DND-41 (cell line): ENCODE data around the gene SINHCAF.

Experiments
- ATAC-seq: fragments of 200-7000 bp; cut with Tn5 transposase; 3 replicates; pipeline ENCODE4 v1.9.1; 2021; ENCODE audit warnings: low read depth; ENCODE audit not compliant: insufficient read depth
- DNase-seq: peaks from one replicate; pipeline ENCODE4 v3.0.0-alpha.2; 2020
- H2AFZ ChIP-seq: 2 replicates; pipeline ENCODE4 v1.6.0; 2012; ENCODE audit warnings: low read depth, low read length
- H3K27ac ChIP-seq: 2 replicates; pipeline ENCODE4 v1.5.1; 2012; ENCODE audit warnings: low read length, inconsistent platforms
- H3K27me3 ChIP-seq: fragments of 200-600 bp; sonication (generic); 2 replicates; pipeline ENCODE4 v1.6.0; 2012; ENCODE audit warnings: low read length, mild to moderate bottlenecking, inconsistent platforms; ENCODE audit not compliant: insufficient read depth, poor library complexity
- H3K36me3 ChIP-seq: 2 replicates; pipeline ENCODE4 v1.5.1; 2012; ENCODE audit warnings: low read length, inconsistent platforms; ENCODE audit not compliant: insufficient read depth
- H3K4me1 ChIP-seq: 2 replicates; pipeline ENCODE4 v1.5.1; 2012; ENCODE audit warnings: mild to moderate bottlenecking, low read length; ENCODE audit not compliant: insufficient read depth
- H3K4me2 ChIP-seq: 2 replicates; pipeline ENCODE4 v1.6.0; 2012; ENCODE audit warnings: mild to moderate bottlenecking, moderate library complexity, low read length, inconsistent platforms; ENCODE audit not compliant: insufficient read depth
- H3K4me3 ChIP-seq, 2 experiments: fragments of 200-600 bp in 1 of 2; shearing (Covaris generic) in 1 of 2; 2 replicates each; pipeline ENCODE4 v1.5.1; 2012 to 2016; ENCODE audit warnings: inconsistent platforms in 2 of 2, low read length in 2 of 2, mild to moderate bottlenecking in 2 of 2, low read depth in 1 of 2, moderate library complexity in 1 of 2
- H3K79me2 ChIP-seq: 2 replicates; pipeline ENCODE4 v1.6.0; 2012; ENCODE audit warnings: low read length, inconsistent platforms; ENCODE audit not compliant: insufficient read depth
- H3K9ac ChIP-seq: 2 replicates; pipeline ENCODE4 v1.6.0; 2012; ENCODE audit warnings: low read depth, mild to moderate bottlenecking, inconsistent platforms, low read length, moderate library complexity
- H3K9me3 ChIP-seq: 2 replicates; pipeline ENCODE4 v1.5.1; 2012; ENCODE audit warnings: low read length, moderate library complexity, mild to moderate bottlenecking, inconsistent platforms; ENCODE audit not compliant: insufficient read depth, severe bottlenecking
- H4K20me1 ChIP-seq: 2 replicates; pipeline ENCODE4 v1.6.0; 2012; ENCODE audit warnings: low read length; ENCODE audit not compliant: insufficient read depth
- EZH2 ChIP-seq: IDR thresholded peaks from 3 replicates; pipeline ENCODE4 v1.6.1; 2012; ENCODE audit warnings: borderline replicate concordance, low read depth, mild to moderate bottlenecking, moderate library complexity, low read length, inconsistent platforms; ENCODE audit not compliant: severe bottlenecking
- TF ChIP-seq, protein P1 (sequence below): IDR thresholded peaks from 2 replicates; pipeline ENCODE4 v1.5.1; 2012; ENCODE audit warnings: borderline replicate concordance, low read length, moderate library complexity, mild to moderate bottlenecking; ENCODE audit not compliant: poor library complexity, severe bottlenecking; ENCODE audit errors: extremely low read depth

SINHCAF gene

DNA sequence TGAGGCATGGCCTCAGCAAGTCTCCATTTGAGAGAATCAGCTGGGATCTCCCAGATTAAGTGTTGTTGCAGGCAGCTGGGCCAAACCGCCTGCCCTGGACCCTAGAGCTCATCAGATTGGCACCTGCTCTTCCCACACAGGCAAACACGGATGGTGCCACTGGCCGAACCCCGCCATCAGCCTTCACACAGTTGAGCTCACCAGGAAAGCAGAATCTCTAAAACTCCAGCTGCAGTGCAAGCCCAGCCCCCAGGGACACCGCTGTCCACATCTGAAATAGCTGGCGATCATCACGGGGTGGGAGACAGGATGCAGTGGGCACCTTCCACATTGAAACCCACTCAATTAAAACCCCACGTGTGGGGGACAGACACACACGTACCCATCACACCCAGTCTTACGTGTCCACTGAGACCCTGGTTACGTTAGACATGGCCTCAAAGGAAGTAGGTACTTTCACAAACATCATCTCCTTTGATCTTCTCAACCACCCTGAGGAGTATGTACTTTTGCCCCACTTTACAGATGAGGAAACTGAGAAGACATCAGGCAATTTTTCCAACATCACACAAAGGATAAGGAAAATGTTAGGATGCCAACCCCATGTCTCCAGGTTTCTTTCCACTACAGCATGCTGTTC, 88.8 kb downstream of the SINHCAF start:
- Histone ChIP-seq H3K27me3 (no peaks in the 10 kb centered on the region), H3K9ac (no peak overlapping the region), H3K4me1 (no peaks in the 10 kb centered on the region), H4K20me1 (no peaks in the 10 kb centered on the region), H2AFZ (no peak overlapping the region), H3K4me3 (no peak overlapping the region), H3K36me3 (no peaks in the 10 kb centered on the region), H3K9me3 (no peaks in the 10 kb centered on the region), H3K27ac (no peak overlapping the region), H3K79me2 (no peaks in the 10 kb centered on the region), H3K4me2 (no peak overlapping the region)
- DNase-seq: no peak
- TF ChIP-seq, protein P1, sequence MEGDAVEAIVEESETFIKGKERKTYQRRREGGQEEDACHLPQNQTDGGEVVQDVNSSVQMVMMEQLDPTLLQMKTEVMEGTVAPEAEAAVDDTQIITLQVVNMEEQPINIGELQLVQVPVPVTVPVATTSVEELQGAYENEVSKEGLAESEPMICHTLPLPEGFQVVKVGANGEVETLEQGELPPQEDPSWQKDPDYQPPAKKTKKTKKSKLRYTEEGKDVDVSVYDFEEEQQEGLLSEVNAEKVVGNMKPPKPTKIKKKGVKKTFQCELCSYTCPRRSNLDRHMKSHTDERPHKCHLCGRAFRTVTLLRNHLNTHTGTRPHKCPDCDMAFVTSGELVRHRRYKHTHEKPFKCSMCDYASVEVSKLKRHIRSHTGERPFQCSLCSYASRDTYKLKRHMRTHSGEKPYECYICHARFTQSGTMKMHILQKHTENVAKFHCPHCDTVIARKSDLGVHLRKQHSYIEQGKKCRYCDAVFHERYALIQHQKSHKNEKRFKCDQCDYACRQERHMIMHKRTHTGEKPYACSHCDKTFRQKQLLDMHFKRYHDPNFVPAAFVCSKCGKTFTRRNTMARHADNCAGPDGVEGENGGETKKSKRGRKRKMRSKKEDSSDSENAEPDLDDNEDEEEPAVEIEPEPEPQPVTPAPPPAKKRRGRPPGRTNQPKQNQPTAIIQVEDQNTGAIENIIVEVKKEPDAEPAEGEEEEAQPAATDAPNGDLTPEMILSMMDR: no peak
- no peak for TF ChIP-seq EZH2
- no peak for ATAC-seq

DNA sequence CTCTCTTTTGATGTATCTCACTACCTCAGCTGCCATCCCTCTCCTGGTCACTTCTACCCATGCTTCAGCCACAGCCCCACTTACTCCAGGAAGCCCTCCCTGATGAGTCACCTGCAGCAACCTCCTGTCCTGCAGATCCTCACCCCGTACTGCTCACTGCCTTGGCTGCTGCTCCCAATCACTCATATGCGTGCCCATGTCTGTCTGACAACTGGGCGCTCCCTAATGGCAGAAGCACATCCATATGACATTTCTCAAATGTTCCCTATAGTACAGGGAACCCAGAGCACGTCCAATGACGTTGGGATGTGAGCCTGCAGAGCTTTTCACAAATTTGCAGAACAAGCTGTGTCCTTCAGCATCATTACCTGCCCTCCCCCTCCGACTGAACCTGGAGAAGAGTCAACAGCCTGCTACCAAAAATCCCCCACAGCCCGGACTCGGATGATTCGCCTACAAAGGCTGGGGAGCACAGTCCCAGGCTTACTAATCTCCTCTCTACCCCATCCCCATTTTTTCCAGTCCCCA, 90.0 kb downstream of the SINHCAF start:
- Histone ChIP-seq H3K9ac (no peak overlapping the region), H3K27me3 (no peaks in the 10 kb centered on the region)
- no peak for ATAC-seq

DNA sequence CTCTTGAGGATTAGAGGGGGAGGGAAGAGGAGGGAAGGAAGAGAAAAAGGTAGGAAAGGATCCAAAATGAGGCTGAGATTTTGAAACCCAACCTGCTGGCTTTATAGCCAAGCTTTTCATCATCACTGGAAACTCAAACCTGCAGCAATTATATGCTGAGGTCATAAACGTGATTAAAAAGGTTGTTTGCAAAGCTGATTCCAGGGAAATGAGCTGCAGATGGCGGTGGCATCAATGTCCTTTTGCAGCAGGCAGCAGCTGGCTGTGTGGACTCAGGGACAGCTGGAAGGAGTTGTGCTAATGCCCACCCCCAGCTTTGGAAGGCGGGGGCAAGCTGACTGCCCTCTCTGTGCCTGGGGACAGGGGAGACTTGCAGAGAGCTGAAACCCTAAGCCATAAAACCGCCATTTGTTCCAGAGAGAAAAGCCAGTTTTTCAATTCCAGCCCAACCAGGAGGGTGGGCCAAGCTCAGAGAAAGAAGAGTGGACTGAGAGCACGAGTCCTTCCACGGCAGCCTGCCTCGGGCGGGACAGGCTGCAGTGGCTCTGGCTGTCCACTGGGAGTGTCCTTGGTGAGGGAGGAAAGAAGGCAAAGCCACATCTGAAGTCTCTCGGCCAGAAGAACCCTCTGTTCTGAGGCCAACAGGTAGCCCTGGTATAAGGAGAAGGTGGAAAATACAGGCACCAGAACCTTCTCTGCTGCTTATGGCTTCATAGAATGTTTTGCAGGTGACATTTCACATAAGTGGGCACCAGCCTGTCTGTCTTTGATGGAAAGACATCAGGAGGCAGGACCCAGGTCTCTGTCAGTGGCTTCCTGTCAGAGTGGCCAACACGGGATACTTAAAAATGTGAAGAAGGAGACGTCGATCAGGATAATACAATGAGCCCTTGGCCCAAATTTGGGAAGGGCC, 90.7 kb downstream of the SINHCAF start:
- no peaks in the 10 kb centered on the region for H3K9me3 ChIP-seq
- no peak overlapping the region for H3K4me3 ChIP-seq
- H3K79me2 ChIP-seq: no peaks in the 10 kb centered on the region
- H3K9ac ChIP-seq: no peak overlapping the region
- H4K20me1 ChIP-seq: no peaks in the 10 kb centered on the region
- no peaks in the 10 kb centered on the region for H3K36me3 ChIP-seq
- no peak overlapping the region for H2AFZ ChIP-seq
- no peak overlapping the region for H3K27ac ChIP-seq
- no peaks in the 10 kb centered on the region for H3K4me1 ChIP-seq
- no peak for TF ChIP-seq EZH2
- TF ChIP-seq, protein P1: peak; percentile 18
- no peaks in the 10 kb centered on the region for H3K27me3 ChIP-seq
- DNase-seq: no peak
- ATAC-seq: no peak
- H3K4me2 ChIP-seq: no peak overlapping the region

More for the DNA sequence above, 90.0 kb downstream of the SINHCAF start:
- no peaks in the 10 kb centered on the region for H3K9me3 ChIP-seq
- H4K20me1 ChIP-seq: no peaks in the 10 kb centered on the region
- H3K4me3 ChIP-seq: no peak overlapping the region
- no peaks in the 10 kb centered on the region for H3K79me2 ChIP-seq
- no peak for DNase-seq
- no peak for TF ChIP-seq EZH2
- TF ChIP-seq, protein P1: no peak
- H3K4me2 ChIP-seq: no peak overlapping the region
- H3K4me1 ChIP-seq: no peaks in the 10 kb centered on the region
- H2AFZ ChIP-seq: no peak overlapping the region
- no peak overlapping the region for H3K27ac ChIP-seq
- H3K36me3 ChIP-seq: no peaks in the 10 kb centered on the region
